Adipose tissue (tissue), 3 donors: ENCODE data around the gene TSEN54. TPM values are rescaled to one million over a fixed set of nuclear protein-coding genes. Genes with fewer than 3 reads are reported as not detected.
"Not testable (repeated sequence)": the region's sequence is repeated elsewhere in the genome, so short reads cannot be mapped to it uniquely, and the experiment has no call there.

ENCODE experiments used
- H3K27ac ChIP-seq: one replicate; pipeline ENCODE4 v1.5.1; 2013; ENCODE audit warnings: low read depth, low read length
- WGBS, 3 donors: extraction: QIAGEN DNeasy Blood & Tissue Kit; methylation state at CpG; one replicate each; pipeline ENCODE4 v1.1.7; 2013; 5-methylcytosine and 5-hydroxymethylcytosine counted together
- polyA plus RNA-seq, 3 donors: library from polyadenylated mRNA; stranded (reverse); fragments of 200-250 nt; gene quantifications; one replicate each; pipeline ENCODE4 v1.2.3, GENCODE V29; 2013
- donor health status: healthy with polysubstance abuse.
- donor health status: Bipolar disorder and iron deficiency.
- donor health status: healthy.

TSEN54 gene
- 10 to 100 TPM; 20.1 to 22.7 (median 22.3) TPM for polyA plus RNA-seq

- whole genome bisulfite sequencing, 3 donors, result 0 to 1% (median 1%) methylated on average over 29 to 44 of the region's 45 CpGs
- H3K27ac ChIP-seq, result no peak within 1 kb of the TSS
These were observed at the start of gene TSEN54 for GRCh38 chr17:75516255-75516618. Gene TSEN54 (plus strand): TSS chr17:75516528. CDS start chr17:75516561, 33 bp downstream.

- no peak overlapping the region for H3K27ac ChIP-seq
- 63 to 78% (median 66%) methylated on average over 8 of the region's 8 CpGs for WGBS, 3 donors
These were observed 48.0 kb upstream of the TSEN54 start for GRCh38 chr17:75468291-75468754.

GRCh38 chr17:75468779-75469373 is 47.5 kb upstream of the TSEN54 start:
- no peak overlapping the region for H3K27ac ChIP-seq
- 85 to 91% (median 88%) methylated on average over 13 of the region's 13 CpGs for WGBS, 3 donors

- 90 to 96% (median 93%) methylated on average over 6 of the region's 6 CpGs for WGBS, 3 donors
These were observed 45.1 kb upstream of the TSEN54 start for GRCh38 chr17:75471207-75471606.

GRCh38 chr17:75472119-75472518 is 44.2 kb upstream of the TSEN54 start:
- WGBS, 3 donors, result 67 to 79% (median 69%) methylated on average over 4 of the region's 4 CpGs
- no peak overlapping the region for H3K27ac ChIP-seq

More at GRCh38 chr17:75471207-75471606, 45.1 kb upstream of the TSEN54 start:
- no peak overlapping the region for H3K27ac ChIP-seq

- 85 to 89% (median 86%) methylated on average over 2 of the region's 2 CpGs for whole genome bisulfite sequencing, 3 donors
- H3K27ac ChIP-seq, result no peak overlapping the region
These were observed 43.1 kb upstream of the TSEN54 start for GRCh38 chr17:75473246-75473645.

GRCh38 chr17:75474736-75475135 is 41.6 kb upstream of the TSEN54 start:
- WGBS, 3 donors, result 82 to 89% (median 87%) methylated on average over 6 of the region's 6 CpGs
- H3K27ac ChIP-seq, result no peak overlapping the region

- no peak overlapping the region for H3K27ac ChIP-seq
- WGBS, 3 donors, result 55 to 74% (median 62%) methylated on average over 13 of the region's 13 CpGs
These were observed 41.0 kb upstream of the TSEN54 start for GRCh38 chr17:75475144-75475835.

GRCh38 chr17:75475851-75476250 is 40.5 kb upstream of the TSEN54 start:
- WGBS, 3 donors, result 35 to 71% (median 36%) methylated on average over 3 of the region's 3 CpGs
- H3K27ac ChIP-seq, result no peak overlapping the region

GRCh38 chr17:75476271-75476671 is 40.1 kb upstream of the TSEN54 start:
- H3K27ac ChIP-seq, result no peak overlapping the region

GRCh38 chr17:75476752-75477489 is 39.4 kb upstream of the TSEN54 start:
- 53 to 71% (median 68%) methylated on average over 11 of the region's 11 CpGs for WGBS, 3 donors

More at GRCh38 chr17:75476271-75476671, 40.1 kb upstream of the TSEN54 start:
- 26 to 67% (median 44%) methylated on average over 8 of the region's 8 CpGs for WGBS, 3 donors

GRCh38 chr17:75477490-75477862 is 38.9 kb upstream of the TSEN54 start:
- H3K27ac ChIP-seq, result not testable (repeated sequence)
- WGBS, 3 donors, result 76 to 86% (median 82%) methylated on average over 11 of the region's 11 CpGs

More at GRCh38 chr17:75476752-75477489, 39.4 kb upstream of the TSEN54 start:
- no peak overlapping the region for H3K27ac ChIP-seq

GRCh38 chr17:75478508-75478907 is 37.8 kb upstream of the TSEN54 start:
- WGBS, 3 donors, result 66 to 85% (median 71%) methylated on average over 7 of the region's 7 CpGs
- no peak overlapping the region for H3K27ac ChIP-seq

GRCh38 chr17:75480281-75480680 is 36.0 kb upstream of the TSEN54 start:
- 95 to 98% (median 96%) methylated on average over 6 of the region's 6 CpGs for WGBS, 3 donors

GRCh38 chr17:75481194-75482068 is 34.9 kb upstream of the TSEN54 start:
- 82 to 90% (median 83%) methylated on average over 13 of the region's 13 CpGs for WGBS, 3 donors
- no peak overlapping the region for H3K27ac ChIP-seq

More at GRCh38 chr17:75480281-75480680, 36.0 kb upstream of the TSEN54 start:
- H3K27ac ChIP-seq, result no peak overlapping the region

GRCh38 chr17:75482098-75482942 is 34.0 kb upstream of the TSEN54 start:
- 82 to 88% (median 86%) methylated on average over 16 of the region's 16 CpGs for WGBS, 3 donors
- H3K27ac ChIP-seq, result no peak overlapping the region

- 83 to 88% (median 84%) methylated on average over 10 to 12 of the region's 12 CpGs for WGBS, 3 donors
These were observed 30.6 kb upstream of the TSEN54 start for GRCh38 chr17:75485688-75486087.

More at GRCh38 chr17:75485688-75486087, 30.6 kb upstream of the TSEN54 start:
- no peak overlapping the region for H3K27ac ChIP-seq
